Skin of body (tissue), 2 donors: ENCODE results near the gene MYO5C. TPM values are rescaled to one million over a fixed set of nuclear protein-coding genes. Genes with fewer than 3 reads are reported as not detected.
"Not testable (repeated sequence)": the region's sequence is repeated elsewhere in the genome, so short reads cannot be mapped to it uniquely, and the experiment has no call there.

Experiments
- DNase-seq: peaks from one replicate; lab custom pipeline; 2025; lab: John Stamatoyannopoulos, UW
- total RNA-seq: library from RNA; depleted of rRNA; stranded (reverse); fragments of >200 nt; gene quantifications from one replicate; pipeline ENCODE4 v1.2.3, GENCODE V29; 2014

The MYO5C gene
- total RNA-seq, 1 donor from 2014 or later: 8.0 TPM

DNA sequence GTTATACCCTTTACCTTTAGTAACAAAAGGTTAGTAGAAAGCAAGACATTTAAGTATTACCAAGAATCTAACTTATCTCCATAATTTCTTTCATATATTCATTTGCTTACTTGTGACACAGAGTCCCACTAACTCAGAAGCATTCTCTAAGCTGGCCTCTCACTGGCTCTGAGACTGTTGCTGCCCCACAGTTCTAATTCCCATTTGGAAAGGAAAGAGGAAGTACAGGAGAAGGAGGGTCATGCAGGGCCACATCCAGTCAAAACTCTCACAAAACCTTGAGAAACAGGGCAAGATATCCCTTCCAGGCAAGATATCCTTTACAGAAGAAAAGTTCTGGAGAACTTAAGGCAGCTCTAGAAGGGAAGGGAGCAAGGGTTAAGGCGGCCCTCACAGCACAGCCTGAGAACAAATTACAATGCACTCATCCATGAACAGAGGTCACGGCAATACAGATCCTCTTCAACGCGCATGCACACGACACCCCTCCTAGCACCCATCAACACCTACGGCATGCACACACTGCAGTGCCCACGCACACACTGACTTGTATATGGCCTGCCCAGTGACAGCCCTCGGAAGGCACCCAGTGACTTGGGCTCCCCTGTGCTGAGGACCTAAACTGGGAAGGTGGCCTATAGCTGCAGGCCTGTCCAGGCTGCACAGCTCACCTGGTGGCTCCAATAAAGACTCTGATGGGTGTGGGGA, 13.0 kb upstream of the MYO5C start:
- DNase-seq: no peak

- DNase-seq: no peak
Measured at GRCh38 chr15:52307847-52308246, 12.2 kb upstream of the MYO5C start.

GRCh38 chr15:52306270-52306669, 10.7 kb upstream of the MYO5C start:
- DNase-seq: no peak

- no peak for DNase-seq
Measured at GRCh38 chr15:52303093-52303772, 7.6 kb upstream of the MYO5C start.

DNA sequence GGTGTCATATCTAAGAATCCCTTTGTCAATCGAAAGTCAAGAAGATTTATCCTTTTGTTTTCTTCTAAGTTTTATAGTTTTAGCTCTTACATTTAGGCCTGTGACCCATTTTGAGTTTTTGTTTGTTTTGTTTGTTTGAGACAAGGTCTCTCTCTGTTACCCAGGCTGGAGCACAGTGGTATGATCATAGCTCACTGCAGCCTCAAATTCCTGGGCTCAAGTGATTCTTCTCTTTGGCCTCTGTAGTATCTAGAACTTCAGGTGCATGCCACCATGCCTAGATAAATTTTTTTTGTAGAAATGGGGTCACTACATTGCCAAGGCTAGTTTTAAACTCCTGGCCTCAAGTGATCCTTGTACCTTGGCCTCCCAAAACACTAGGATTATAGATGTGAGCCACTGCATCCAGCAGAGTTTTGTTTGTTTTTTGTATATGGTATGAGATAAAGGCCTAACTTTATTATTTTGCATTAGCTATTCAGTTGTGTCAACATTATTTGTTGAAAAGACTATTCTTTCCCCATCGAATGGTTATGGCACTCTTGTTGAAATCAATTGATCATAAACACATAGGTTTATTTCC, 5.8 kb upstream of the MYO5C start:
- no peak for DNase-seq

DNA sequence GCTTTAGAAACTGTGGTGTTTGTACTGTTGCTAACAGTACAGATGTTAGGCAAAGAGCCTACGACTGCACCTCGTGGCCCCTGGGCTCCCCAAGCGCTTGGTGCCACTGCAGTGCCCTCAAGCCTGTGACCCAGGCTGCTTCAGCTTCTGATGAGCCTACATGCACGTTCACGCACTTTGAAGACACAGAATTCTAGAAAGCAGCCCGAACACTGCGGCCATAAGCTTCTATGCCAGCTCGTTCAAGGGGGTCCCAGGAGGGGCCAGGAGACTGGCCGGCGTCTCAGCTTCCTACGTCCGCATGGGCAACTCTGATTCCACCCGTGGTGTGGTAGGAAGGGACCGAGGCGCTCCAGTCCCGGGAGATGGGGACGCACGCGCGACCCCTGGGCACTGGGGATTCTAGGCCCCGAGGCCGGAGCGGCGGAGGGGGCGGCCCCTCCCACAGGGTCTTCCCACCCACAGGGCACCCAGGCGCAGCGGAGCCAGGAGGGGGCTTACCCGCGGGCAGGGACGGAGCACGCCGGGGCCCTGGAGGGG, 653 bp downstream of the MYO5C start:
- no peak for DNase-seq

DNA sequence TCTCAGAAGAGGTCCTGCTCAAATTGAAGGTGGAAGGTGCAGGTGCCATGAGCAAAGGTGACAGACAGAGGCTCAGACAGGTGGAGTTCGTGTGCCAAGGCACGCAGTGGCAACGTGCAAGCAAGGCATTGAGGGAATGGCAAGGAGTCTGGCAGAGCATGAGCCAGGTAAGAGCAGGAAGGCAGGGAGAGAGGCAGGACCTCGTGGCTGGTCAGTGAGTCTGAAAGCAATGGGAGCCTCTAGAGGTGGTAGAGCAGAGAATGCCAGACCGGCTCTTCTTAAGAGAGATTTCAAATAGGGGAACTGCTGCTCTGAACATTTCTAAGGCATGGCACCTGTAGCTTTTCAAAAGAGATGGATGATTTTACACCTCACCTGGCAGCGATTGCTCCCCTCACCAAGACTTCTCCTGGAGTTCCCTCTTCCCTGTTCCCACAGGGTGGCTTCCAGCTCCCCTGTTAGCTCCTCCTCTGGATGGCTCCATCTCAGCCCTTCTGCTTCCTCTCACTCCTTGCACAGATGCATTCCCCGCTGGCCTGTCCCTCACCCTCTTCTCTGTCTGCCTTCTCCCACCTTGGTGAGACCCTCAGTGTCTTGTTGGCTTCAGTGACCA, 2.7 kb downstream of the MYO5C start:
- DNase-seq: no peak

DNA sequence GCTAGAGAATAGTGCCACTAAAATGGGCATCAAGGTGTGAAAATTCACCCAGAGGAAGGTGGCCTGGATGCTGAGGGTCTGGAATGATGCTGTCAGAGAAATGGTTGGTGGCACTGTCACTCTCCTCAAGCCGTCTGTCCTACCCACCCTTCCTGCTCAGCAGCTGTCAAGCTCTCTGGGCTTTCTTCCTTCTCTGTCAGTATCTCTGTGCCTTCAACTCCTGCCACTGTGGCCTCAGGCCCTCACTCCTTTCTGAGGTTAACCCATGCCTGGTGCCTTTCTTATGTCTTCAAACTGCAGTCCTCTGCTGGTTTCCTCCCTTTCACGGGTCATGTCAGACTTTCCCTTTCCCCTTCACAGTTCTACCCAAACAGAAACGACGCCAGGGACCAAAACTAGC, 4.4 kb downstream of the MYO5C start:
- DNase-seq: no peak

- DNase-seq: no peak
Measured at GRCh38 chr15:52290800-52291199, 4.8 kb downstream of the MYO5C start.

DNA sequence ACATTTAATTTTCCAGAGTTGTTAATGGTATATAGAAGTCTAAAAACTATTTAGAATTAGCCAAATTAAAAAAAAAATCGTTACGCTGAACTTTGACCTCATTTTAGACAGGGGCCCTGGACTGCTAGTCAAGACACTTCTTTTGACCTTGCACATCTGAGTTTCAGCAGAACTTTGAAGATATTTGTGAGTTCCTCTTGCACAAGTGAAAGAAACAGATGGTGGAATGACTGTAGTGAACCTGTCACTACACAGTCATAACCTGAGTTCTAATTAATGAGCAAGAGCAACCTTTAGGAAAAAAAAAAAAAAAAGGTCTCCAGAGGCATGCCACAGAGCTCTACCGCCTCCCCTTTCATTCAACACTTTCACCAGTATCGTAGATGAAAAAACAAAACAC, 5.3 kb downstream of the MYO5C start:
- no peak for DNase-seq

- DNase-seq: no peak
Measured at GRCh38 chr15:52289629-52290081, 5.9 kb downstream of the MYO5C start.

DNA sequence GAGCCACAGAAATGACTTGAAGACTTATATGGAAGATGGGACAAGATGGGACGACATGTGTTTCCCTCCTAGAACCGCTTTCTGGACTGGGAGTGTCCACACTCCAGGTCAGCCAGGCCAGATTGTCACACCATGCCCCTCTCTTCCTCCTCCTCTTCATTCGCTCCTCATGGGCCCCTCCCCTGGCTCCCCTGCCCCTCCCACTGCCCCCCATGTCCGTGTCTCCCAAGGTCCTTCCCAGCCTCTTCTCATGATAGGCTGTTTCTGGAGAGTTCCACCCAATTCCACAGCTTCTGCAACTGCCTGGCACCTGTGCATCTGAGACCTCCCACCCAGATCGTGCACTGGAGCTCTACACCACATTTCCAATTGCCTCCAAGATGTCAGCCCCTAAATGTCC, 6.6 kb downstream of the MYO5C start:
- DNase-seq: no peak

- no peak for DNase-seq
Measured at GRCh38 chr15:52288051-52288942, 7.3 kb downstream of the MYO5C start.

GRCh38 chr15:52287114-52287513, 8.5 kb downstream of the MYO5C start:
- no peak for DNase-seq

DNA sequence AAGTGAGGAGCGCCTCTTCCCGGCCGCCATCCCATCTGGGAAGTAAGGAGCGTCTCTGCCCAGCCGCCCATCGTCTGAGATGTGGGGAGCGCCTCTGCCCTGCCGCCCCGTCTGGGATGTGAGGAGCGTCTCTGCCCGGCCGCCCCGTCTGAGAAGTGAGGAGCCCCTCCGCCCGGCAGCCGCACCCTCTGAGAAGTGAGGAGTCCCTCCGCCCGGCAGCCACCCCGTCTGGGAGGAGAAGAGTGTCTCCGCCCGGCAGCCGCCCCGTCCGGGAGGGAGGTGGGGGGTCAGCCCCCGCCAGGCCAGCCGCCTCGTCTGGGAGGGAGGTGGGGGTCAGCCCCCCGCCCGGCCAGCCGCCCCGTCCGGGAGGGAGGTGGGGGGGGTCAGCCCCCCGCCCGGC, 9.7 kb downstream of the MYO5C start:
- DNase-seq: not testable (repeated sequence)

DNA sequence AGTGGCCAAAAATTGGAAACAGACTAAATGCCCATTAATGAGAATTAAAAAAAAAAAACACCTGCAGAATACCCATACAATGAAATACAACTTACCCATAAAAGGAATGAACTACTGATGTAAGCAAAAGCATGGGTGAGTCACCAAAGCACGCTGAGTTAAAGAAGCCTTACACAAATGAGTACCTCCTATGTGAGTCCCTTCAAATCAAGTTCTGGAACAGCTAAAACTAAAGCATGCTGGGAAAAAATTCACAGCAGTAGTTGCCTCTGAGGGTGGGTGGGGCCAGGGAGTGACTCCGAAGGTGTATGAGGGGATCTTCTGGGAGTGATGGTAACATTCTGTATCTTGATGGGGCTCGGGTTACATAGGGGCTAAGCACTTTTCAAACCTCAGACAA, 11.4 kb downstream of the MYO5C start:
- no peak for DNase-seq

GRCh38 chr15:52283281-52283680, 12.3 kb downstream of the MYO5C start:
- DNase-seq: no peak

DNA sequence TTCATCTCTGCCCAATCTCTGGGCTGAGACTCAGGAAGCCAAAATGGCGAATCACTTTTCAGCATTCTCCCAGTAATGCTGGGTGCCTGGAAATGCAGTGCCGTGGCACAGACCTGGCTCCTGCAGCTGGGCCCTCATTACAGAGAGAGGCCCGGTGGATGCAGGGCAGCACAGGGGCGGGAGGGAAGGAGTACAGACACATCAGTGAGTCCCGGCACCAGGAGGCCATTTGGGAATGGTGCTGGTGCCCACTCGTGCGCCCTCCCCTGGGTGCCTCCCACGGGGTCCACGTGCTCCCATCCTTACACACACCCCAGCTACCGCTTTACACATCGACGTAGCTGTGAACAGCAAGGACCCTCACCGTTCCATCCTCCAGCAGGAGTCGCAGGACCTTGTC, 13.2 kb downstream of the MYO5C start:
- no peak for DNase-seq

DNA sequence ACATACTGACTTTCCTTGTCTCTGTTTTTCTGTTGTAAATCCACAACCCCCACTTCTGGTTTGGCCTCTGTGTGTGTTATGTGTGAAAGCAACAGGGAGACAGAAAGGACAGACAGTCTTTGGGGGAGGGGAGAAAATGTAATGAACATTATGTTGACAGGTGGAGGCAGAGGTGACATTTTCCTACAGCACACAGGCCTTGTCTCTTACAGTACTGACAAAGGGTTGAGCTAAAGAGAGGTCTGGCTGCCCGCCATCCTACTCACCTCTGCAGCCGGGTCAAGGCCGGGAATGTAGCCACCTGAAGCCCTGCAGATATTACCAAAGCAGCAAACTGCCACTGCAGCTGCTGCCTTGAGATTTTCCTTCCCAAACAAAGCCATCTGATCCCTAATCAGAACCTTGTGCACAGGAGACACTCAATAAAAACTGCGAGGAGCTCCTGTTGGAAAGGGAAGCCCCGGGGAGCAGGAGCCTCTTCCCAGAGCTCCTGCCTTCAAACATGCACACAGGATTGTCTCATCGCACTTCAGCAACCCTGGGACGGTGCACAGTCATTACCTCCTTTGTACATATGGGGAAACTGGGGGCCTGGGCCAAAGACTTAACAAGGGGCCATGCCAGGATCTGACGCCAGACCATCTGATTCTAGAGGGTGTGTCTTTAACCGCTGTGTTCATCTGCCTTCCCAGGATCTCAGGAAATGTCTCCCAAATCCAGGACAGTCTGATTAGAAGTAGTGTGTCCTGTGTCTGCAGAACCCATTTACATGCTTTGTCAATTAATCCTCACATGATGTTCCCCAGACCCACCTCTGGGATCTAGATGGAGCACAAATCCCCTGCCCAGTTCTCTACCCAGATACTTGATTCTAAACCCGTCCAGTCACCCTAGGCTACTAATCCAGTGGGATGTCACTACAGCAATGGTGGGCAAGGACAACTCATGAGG, 14.2 kb downstream of the MYO5C start:
- no peak for DNase-seq
